Tibial nerve (tissue), 4 donors: ENCODE measurements around the gene SPINT2. TPM values are rescaled to one million over a fixed set of nuclear protein-coding genes. Genes with fewer than 3 reads are reported as not detected.
A peak's percentile ranks its signal among the peaks of the same experiment; 100 is the strongest.

Source experiments
- DNase-seq, 2 donors: peaks; one replicate each; pipeline ENCODE4 v3.0.0-alpha.2; 2019; ENCODE audit warnings: low spot score in 2 of 2
- H3K27ac ChIP-seq, 4 donors: fragments of 200-600 bp; sonication (generic) in 3 of 4; one replicate each; pipeline ENCODE4 v1.5.1; 2017 to 2019; ENCODE audit warnings: mild to moderate bottlenecking in 1 of 4
- H3K27me3 ChIP-seq, 2 donors: fragments of 200-600 bp; sonication (generic) in 1 of 2; one replicate each; pipeline versions ENCODE4 v1.5.1 to v1.6.0; 2017 to 2019
- H3K36me3 ChIP-seq, 3 donors: fragments of 200-600 bp; sonication (generic); one replicate each; pipeline ENCODE4 v1.5.1; 2018 to 2019
- H3K4me1 ChIP-seq, 4 donors: fragments of 200-600 bp; sonication (generic) in 3 of 4; one replicate each; pipeline ENCODE4 v1.5.1; 2017 to 2019
- H3K4me3 ChIP-seq, 4 donors: fragments of 200-600 bp; sonication (generic) in 3 of 4; one replicate each; pipeline ENCODE4 v1.5.1; 2017 to 2019; ENCODE audit warnings: mild to moderate bottlenecking in 1 of 4, moderate library complexity in 1 of 4
- H3K9me3 ChIP-seq, 4 donors: fragments of 200-600 bp; sonication (generic) in 3 of 4; one replicate each; pipeline ENCODE4 v1.5.1; 2017 to 2019
- EP300 ChIP-seq, 2 donors: sonication (generic); formaldehyde crosslinking; IDR thresholded peaks; one replicate each; pipeline ENCODE4 v1.6.1; 2017; ENCODE audit warnings: antibody characterized with exemption in 2 of 2, mild to moderate bottlenecking in 1 of 2
- POLR2A ChIP-seq, 2 donors: fragments of 450-650 bp; IDR thresholded peaks; one replicate each; pipeline ENCODE4 v1.6.1; 2017; ENCODE audit warnings: antibody characterized with exemption in 2 of 2, mild to moderate bottlenecking in 2 of 2, moderate library complexity in 2 of 2
- WGBS, 2 donors: methylation state at CpG; one replicate each; pipeline ENCODE4 v1.1.5; 2018; 5-methylcytosine and 5-hydroxymethylcytosine counted together
- total RNA-seq, 4 donors: library from RNA; depleted of rRNA; stranded (reverse); fragments of >200 nt; gene quantifications; one replicate each; pipeline ENCODE4 v1.1.0, GENCODE V29; 2016
- TF ChIP-seq, protein P1 (sequence below), 5 experiments: fragments of 200-600 bp in 3 of 5; fragments of 450-650 bp in 2 of 5; sonication (generic) in 3 of 5; IDR thresholded peaks; one replicate each; pipeline ENCODE4 v1.5.1; 2016 to 2019; ENCODE audit warnings: antibody characterized with exemption in 5 of 5, mild to moderate bottlenecking in 3 of 5, moderate library complexity in 2 of 5

Gene SPINT2
- total RNA-seq, 4 donors from 2014 or later: 39.0 to 79.1 (median 45.5) TPM

DNA sequence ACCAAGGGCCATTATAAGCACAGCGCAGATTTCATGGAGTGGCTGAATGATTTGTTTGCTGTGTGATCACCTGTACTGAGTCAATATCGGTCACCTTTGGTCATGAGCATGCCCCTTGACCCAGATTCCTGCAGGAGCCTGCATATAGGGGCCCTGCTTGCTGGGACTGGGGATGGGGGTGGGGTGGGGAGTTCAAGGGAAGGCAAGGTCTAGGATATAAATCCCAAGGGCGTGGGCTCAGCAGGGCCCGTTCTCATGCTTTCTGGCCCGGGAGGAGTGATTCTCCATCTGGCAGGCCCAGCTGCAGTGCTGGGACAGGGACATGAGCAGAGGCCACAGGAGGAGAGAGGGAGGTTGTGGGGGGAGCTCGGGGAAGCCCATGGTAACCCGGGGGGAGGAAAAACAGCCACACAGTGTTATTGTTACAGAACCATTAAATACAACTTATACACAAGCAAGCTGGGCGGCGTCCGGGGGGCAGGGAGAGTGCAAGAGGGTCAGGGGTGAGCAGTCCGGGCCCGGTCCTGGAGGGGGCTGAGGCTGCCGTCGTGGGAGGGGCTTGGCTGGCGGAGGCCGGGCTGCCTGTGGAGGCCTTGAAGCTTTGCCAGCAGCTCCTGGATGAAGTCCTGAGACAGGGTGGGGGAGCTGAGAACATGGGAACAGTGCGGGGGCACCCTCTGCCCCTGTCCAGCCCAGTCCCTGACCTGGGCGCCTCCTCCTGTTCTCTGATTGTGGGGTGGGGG is 13.4 kb upstream of the SPINT2 start:
- peak overlapping the region; percentile 56 to 90 (median 80) for H3K27ac ChIP-seq
- WGBS, 2 donors: 25 to 28% methylated on average over 18 of the region's 18 CpGs
- DNase-seq: peak; percentile 44 to 47

GRCh38 chr19:38251564-38252051 is 12.8 kb upstream of the SPINT2 start:
- peak overlapping the region; percentile 56 to 90 (median 80) for H3K27ac ChIP-seq
- no peaks in the 10 kb centered on the region for H3K36me3 ChIP-seq
- peak overlapping the region in 3 of 4 donors; percentile 2 to 35 (median 15) for H3K4me3 ChIP-seq
- peaks cover 0 to 14% of the 10 kb centered on the region in 2 donors for H3K27me3 ChIP-seq
- DNase-seq: peak in 1 of 2 donors; percentile 48
- 6 to 12% methylated on average over 10 of the region's 10 CpGs for WGBS, 2 donors
- H3K4me1 ChIP-seq: peaks cover 0 to 52% (median 27%) of the 10 kb centered on the region in 4 donors
- H3K9me3 ChIP-seq: no peaks in the 10 kb centered on the region
- TF ChIP-seq, protein P1, sequence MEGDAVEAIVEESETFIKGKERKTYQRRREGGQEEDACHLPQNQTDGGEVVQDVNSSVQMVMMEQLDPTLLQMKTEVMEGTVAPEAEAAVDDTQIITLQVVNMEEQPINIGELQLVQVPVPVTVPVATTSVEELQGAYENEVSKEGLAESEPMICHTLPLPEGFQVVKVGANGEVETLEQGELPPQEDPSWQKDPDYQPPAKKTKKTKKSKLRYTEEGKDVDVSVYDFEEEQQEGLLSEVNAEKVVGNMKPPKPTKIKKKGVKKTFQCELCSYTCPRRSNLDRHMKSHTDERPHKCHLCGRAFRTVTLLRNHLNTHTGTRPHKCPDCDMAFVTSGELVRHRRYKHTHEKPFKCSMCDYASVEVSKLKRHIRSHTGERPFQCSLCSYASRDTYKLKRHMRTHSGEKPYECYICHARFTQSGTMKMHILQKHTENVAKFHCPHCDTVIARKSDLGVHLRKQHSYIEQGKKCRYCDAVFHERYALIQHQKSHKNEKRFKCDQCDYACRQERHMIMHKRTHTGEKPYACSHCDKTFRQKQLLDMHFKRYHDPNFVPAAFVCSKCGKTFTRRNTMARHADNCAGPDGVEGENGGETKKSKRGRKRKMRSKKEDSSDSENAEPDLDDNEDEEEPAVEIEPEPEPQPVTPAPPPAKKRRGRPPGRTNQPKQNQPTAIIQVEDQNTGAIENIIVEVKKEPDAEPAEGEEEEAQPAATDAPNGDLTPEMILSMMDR (IDR thresholded peaks at IDR 0.05): no peak
- TF ChIP-seq EP300 (IDR thresholded peaks at IDR 0.05): peak in 1 of 2 donors; percentile 72
- peak in 1 of 2 donors; percentile 26 for TF ChIP-seq POLR2A (IDR thresholded peaks at IDR 0.05)

More for the DNA sequence above, 13.4 kb upstream of the SPINT2 start:
- H3K36me3 ChIP-seq: no peaks in the 10 kb centered on the region
- peak overlapping the region in 2 of 4 donors; percentile 15 to 35 for H3K4me3 ChIP-seq
- no peaks in the 10 kb centered on the region for H3K9me3 ChIP-seq
- peaks cover 0 to 52% (median 27%) of the 10 kb centered on the region in 4 donors for H3K4me1 ChIP-seq
- peaks cover 0 to 7% of the 10 kb centered on the region in 2 donors for H3K27me3 ChIP-seq
- TF ChIP-seq, protein P1 (IDR thresholded peaks at IDR 0.05): no peak
- TF ChIP-seq EP300 (IDR thresholded peaks at IDR 0.05): no peak
- no peak for TF ChIP-seq POLR2A (IDR thresholded peaks at IDR 0.05)

- H3K27me3 ChIP-seq: peaks cover 0 to 21% of the 10 kb centered on the region in 2 donors
- peaks cover 0 to 49% (median 25%) of the 10 kb centered on the region in 4 donors for H3K4me1 ChIP-seq
- TF ChIP-seq POLR2A (IDR thresholded peaks at IDR 0.05) (no peak), EP300 (IDR thresholded peaks at IDR 0.05) (no peak)
- TF ChIP-seq, protein P1 (IDR thresholded peaks at IDR 0.05): no peak
- no peak for DNase-seq
- H3K36me3 ChIP-seq: no peaks in the 10 kb centered on the region
- H3K9me3 ChIP-seq: no peaks in the 10 kb centered on the region
- peak overlapping the region; percentile 56 to 90 (median 80) for H3K27ac ChIP-seq
- 76 to 82% methylated on average over 5 of the region's 5 CpGs for WGBS, 2 donors
- H3K4me3 ChIP-seq: peak overlapping the region in 2 of 4 donors; percentile 2 to 35
Observed at GRCh38 chr19:38252385-38252784, 12.0 kb upstream of the SPINT2 start.

- Histone ChIP-seq H3K4me3 (peak overlapping the region in 2 of 4 donors; percentile 27 to 35), H3K9me3 (no peaks in the 10 kb centered on the region), H3K36me3 (no peaks in the 10 kb centered on the region), H3K27me3 (peaks cover 0 to 23% of the 10 kb centered on the region in 2 donors), H3K27ac (peak overlapping the region; percentile 56 to 90 (median 80)), H3K4me1 (peaks cover 0 to 43% (median 22%) of the 10 kb centered on the region in 4 donors)
- no peak for DNase-seq
- 33 to 35% methylated on average over 19 to 21 of the region's 21 CpGs for WGBS, 2 donors
- TF ChIP-seq EP300 (IDR thresholded peaks at IDR 0.05): peak in 1 of 2 donors; percentile 24
- TF ChIP-seq, protein P1 (IDR thresholded peaks at IDR 0.05): no peak
Observed at GRCh38 chr19:38252941-38253691, 11.3 kb upstream of the SPINT2 start.
